Endothelial cell of umbilical vein (primary cell): Measurements from ENCODE around the gene TTC36. TPM values are rescaled to one million over a fixed set of nuclear protein-coding genes. Genes with fewer than 3 reads are reported as not detected.
"Not testable (repeated sequence)": the region's sequence is repeated elsewhere in the genome, so short reads cannot be mapped to it uniquely, and the experiment has no call there.

ENCODE experiments used
- Bru-seq: library from RNA; stranded (reverse); fragments of 400-500 nt; gene quantifications from one replicate; lab custom pipeline; 2021; lab: Mats Ljungman, UMichigan
- BruChase-seq, 2 experiments: library from RNA; stranded (reverse); fragments of 400-500 nt; gene quantifications; one replicate each; lab custom pipeline; 2021; lab: Mats Ljungman, UMichigan
- BruUV-seq: library from RNA; stranded (reverse); fragments of 400-500 nt; replicated peaks from 2 replicates; lab custom pipeline; 2021; lab: Mats Ljungman, UMichigan
- CTCF ChIA-PET: fragments of 300-600, 350-600 bp; sonication (Branson Sonifier 250); formaldehyde crosslinking; loops from one replicate; lab custom pipeline; 2021; ENCODE audit warnings: antibody characterized with exemption, inconsistent platforms; lab: Charles Lee
- POLR2A ChIA-PET: fragments of 300-600, 350-600 bp; sonication (Branson Sonifier 250); formaldehyde crosslinking; loops from one replicate; lab custom pipeline; 2021; ENCODE audit warnings: antibody characterized with exemption, inconsistent platforms; lab: Charles Lee
- DNase-seq: peaks from one replicate; pipeline ENCODE4 v3.0.0-alpha.2; 2011; ENCODE audit warnings: low read depth, low spot score
- FAIRE-seq: peaks from 2 replicates; lab custom pipeline; 2011; peaks lifted over from hg19 to GRCh38; lab: Jason Lieb, UNC
- H2AFZ ChIP-seq: 2 replicates; pipeline ENCODE4 v1.6.0; 2012; ENCODE audit warnings: low read depth, low read length, control low read depth, inconsistent platforms
- H3K27ac ChIP-seq: 2 replicates; pipeline ENCODE4 v1.5.1; 2011; ENCODE audit warnings: low read depth, mild to moderate bottlenecking, control low read depth, low read length, moderate library complexity; ENCODE audit not compliant: insufficient read depth
- H3K27me3 ChIP-seq, 2 experiments: 2 replicates each; pipeline versions ENCODE4 v1.6.0 to v1.6.1; 2011; ENCODE audit warnings: low read length in 2 of 2, mixed read lengths in 1 of 2; ENCODE audit not compliant: control insufficient read depth in 2 of 2, insufficient read depth in 2 of 2
- H3K36me3 ChIP-seq, 2 experiments: 2 replicates in 1 of 2; 3 replicates in 1 of 2; pipeline ENCODE4 v1.5.1; 2011; ENCODE audit warnings: low read length in 2 of 2, mild to moderate bottlenecking in 1 of 2, moderate library complexity in 1 of 2; ENCODE audit not compliant: control insufficient read depth in 2 of 2, insufficient read depth in 2 of 2; ENCODE audit errors: extremely low read depth in 1 of 2
- H3K4me1 ChIP-seq: 3 replicates; pipeline ENCODE4 v1.5.1; 2011; ENCODE audit warnings: mild to moderate bottlenecking, low read length; ENCODE audit not compliant: control insufficient read depth, insufficient read depth; ENCODE audit errors: extremely low read depth
- H3K4me2 ChIP-seq: 2 replicates; pipeline ENCODE4 v1.6.1; 2011; ENCODE audit warnings: low read length, control low read depth, mixed read lengths; ENCODE audit not compliant: insufficient read depth
- H3K4me3 ChIP-seq, 3 experiments: fragments of 200-600 bp in 1 of 3; sonication (generic), shearing (Covaris generic) in 1 of 3; replicated peaks in 1 of 3; 2 replicates each; pipeline ENCODE4 v1.5.1; 2011 to 2016; ENCODE audit warnings: control low read depth in 3 of 3, low read length in 3 of 3, mild to moderate bottlenecking in 2 of 3, inconsistent platforms in 1 of 3, low read depth in 1 of 3, moderate library complexity in 1 of 3; ENCODE audit not compliant: insufficient read depth in 1 of 3
- H3K79me2 ChIP-seq: 2 replicates; pipeline ENCODE4 v1.6.0; 2012; ENCODE audit warnings: low read length, inconsistent platforms; ENCODE audit not compliant: control insufficient read depth, insufficient read depth
- H3K9ac ChIP-seq: replicated peaks from 2 replicates; pipeline ENCODE3; 2011; ENCODE audit warnings: low read length, control low read depth; ENCODE audit not compliant: insufficient read depth; ENCODE audit errors: extremely low read depth
- H3K9me1 ChIP-seq: replicated peaks from 3 replicates; pipeline ENCODE4 v1.6.0; 2011; ENCODE audit warnings: mild to moderate bottlenecking, low read length; ENCODE audit not compliant: control insufficient read depth, insufficient read depth; ENCODE audit errors: extremely low read depth
- H3K9me3 ChIP-seq: replicated peaks from 2 replicates; pipeline ENCODE4 v1.5.1; 2012; ENCODE audit warnings: low read length, inconsistent platforms; ENCODE audit not compliant: control insufficient read depth, insufficient read depth
- H4K20me1 ChIP-seq: replicated peaks from 2 replicates; pipeline ENCODE3; 2011; ENCODE audit warnings: mild to moderate bottlenecking, low read length; ENCODE audit not compliant: control insufficient read depth, insufficient read depth; ENCODE audit errors: extremely low read depth
- EZH2 ChIP-seq: IDR thresholded peaks from 2 replicates; pipeline ENCODE4 v1.6.1; 2012; ENCODE audit warnings: borderline replicate concordance, low read depth, mild to moderate bottlenecking, moderate library complexity, low read length, inconsistent platforms; ENCODE audit not compliant: severe bottlenecking
- FOS ChIP-seq: IDR thresholded peaks from 2 replicates; pipeline ENCODE4 v1.6.1; 2011; ENCODE audit warnings: mild to moderate bottlenecking, low read length, moderate library complexity, borderline replicate concordance; ENCODE audit not compliant: insufficient read depth
- GATA2 ChIP-seq: IDR thresholded peaks from 2 replicates; pipeline ENCODE4 v1.7.0; 2011; ENCODE audit warnings: low read depth, mild to moderate bottlenecking, moderate library complexity, mixed read lengths, low read length; ENCODE audit not compliant: insufficient read length, insufficient read depth
- JUN ChIP-seq: IDR thresholded peaks from 2 replicates; pipeline ENCODE4 v1.6.1; 2011; ENCODE audit warnings: borderline replicate concordance, low read depth; ENCODE audit not compliant: insufficient read length, insufficient read depth
- MYC ChIP-seq: IDR thresholded peaks from one replicate; pipeline ENCODE4 v1.6.1; 2011; ENCODE audit warnings: mild to moderate bottlenecking, low read depth, low read length
- POLR2A ChIP-seq: IDR thresholded peaks from 2 replicates; pipeline ENCODE4 v1.6.1; 2012; ENCODE audit warnings: low read depth, mild to moderate bottlenecking, control low read depth, low read length
- POLR2AphosphoS5 ChIP-seq: IDR thresholded peaks from 2 replicates; pipeline ENCODE4 v1.6.1; 2012; ENCODE audit warnings: low read depth, mild to moderate bottlenecking, control low read depth, low read length, moderate library complexity; ENCODE audit not compliant: insufficient read depth
- dilution Hi-C: fragments of 300-500 bp; cut with MboI; formaldehyde crosslinking; loops from one replicate; pipeline ENCODE4 v1.15.0; 2019; ENCODE audit warnings: low sequenced_read_pairs; ENCODE audit not compliant: extremely low pct_ligation_motif_present
- intact Hi-C: fragments of 100-400 bp; cut with micrococcal nuclease; formaldehyde crosslinking; loops from one replicate; pipeline ENCODE4 v1.10.0; 2022
- long read RNA-seq: library from polyadenylated mRNA; stranded (forward); transcript quantifications from one replicate; pipeline ENCODE4 v2.0.0, GENCODE V29; 2021
- polyA minus RNA-seq, 3 experiments: library from RNA; depleted of rRNA, polyadenylated mRNA; stranded (reverse); fragments of >200 nt; gene quantifications; 1 replicate in 1 of 3; 2 replicates in 2 of 3; pipeline ENCODE4 v1.2.3, GENCODE V29; 2011
- polyA plus RNA-seq, 4 experiments: library from polyadenylated mRNA; depleted of rRNA in 3 of 4; stranded (reverse) in 3 of 4; unstranded in 1 of 4; fragments of >200 nt; gene quantifications; 2 replicates each; pipeline versions ENCODE4 v1.2.1 to v1.2.3, GENCODE V29; 2011 to 2012; ENCODE audit warnings: missing spikeins in 1 of 4
- total RNA-seq: library from RNA; stranded (reverse); gene quantifications from 2 replicates; pipeline ENCODE4 v1.2.3, GENCODE V29; 2021
- TF ChIP-seq, protein P1 (sequence below): IDR thresholded peaks from 2 replicates; pipeline ENCODE4 v1.6.1; 2011; ENCODE audit not compliant: insufficient read depth, insufficient read length
- TF ChIP-seq, protein P2 (sequence below), 2 donors: IDR thresholded peaks; 1 replicate in 1 of 2; 2 replicates in 1 of 2; pipeline ENCODE4 v1.5.1; 2011; ENCODE audit warnings: low read length in 2 of 2, mild to moderate bottlenecking in 2 of 2, moderate library complexity in 2 of 2, control low read depth in 1 of 2, inconsistent platforms in 1 of 2, low read depth in 1 of 2; ENCODE audit not compliant: insufficient read depth in 1 of 2; ENCODE audit errors: extremely low read depth in 1 of 2

Gene TTC36, protein sequence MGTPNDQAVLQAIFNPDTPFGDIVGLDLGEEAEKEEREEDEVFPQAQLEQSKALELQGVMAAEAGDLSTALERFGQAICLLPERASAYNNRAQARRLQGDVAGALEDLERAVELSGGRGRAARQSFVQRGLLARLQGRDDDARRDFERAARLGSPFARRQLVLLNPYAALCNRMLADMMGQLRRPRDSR
- total RNA-seq: 0.60 and 1.1 TPM in 2 replicates
- 0.29 TPM in 1 of 2 replicates, not detected in the other for polyA plus RNA-seq
- polyA plus RNA-seq (2011; cell fraction: cytosol; rRNA removed): 0.08 TPM in 1 of 2 replicates, not detected in the other
- polyA plus RNA-seq (2011; cell fraction: nucleus; rRNA removed): 0.18 TPM in 1 of 2 replicates, not detected in the other
- polyA plus RNA-seq (2012): not detected in 2 replicates
- polyA minus RNA-seq: 0.32 TPM in 1 of 2 replicates, not detected in the other
- polyA minus RNA-seq (2011; cell fraction: cytosol; rRNA and poly(A)+ RNA removed): not detected
- 0.72 TPM in 2 replicates for polyA minus RNA-seq (2011; cell fraction: nucleus; rRNA and poly(A)+ RNA removed)
- percentile 50 among the genes with signal in this experiment for Bru-seq, nascent RNA
- BruChase-seq, experiment 1, labeled RNA remaining after a 6-hour chase: percentile 46 among the genes with signal in this experiment
- BruChase-seq, experiment 2, labeled RNA remaining after a 2-hour chase: percentile 38 among the genes with signal in this experiment
- long read RNA-seq, partial matches to known transcripts: 0 of 1 reads
- long read RNA-seq, other reads (novel, unspliced or antisense): 1 of 1 reads

DNA sequence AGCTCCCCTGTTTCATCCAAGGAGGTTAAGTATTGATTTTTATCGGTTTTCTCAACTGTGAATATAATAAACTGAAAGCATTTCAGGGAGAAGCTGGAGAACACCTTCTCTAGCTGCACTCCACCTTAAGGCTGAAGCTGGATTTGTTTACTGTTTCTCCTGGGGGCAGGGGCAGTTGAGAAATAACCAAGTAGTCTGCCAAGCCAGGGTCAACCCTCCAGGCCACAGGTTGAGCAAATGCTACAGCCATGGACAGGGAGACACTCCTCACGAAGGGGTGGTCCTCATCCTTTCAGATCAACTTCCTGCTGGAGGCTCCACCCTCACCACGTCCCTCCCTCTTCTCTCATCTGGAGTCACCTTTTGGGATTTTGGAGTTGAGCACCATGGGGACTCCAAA, at the start of gene TTC36:
TTC36 (plus strand) TSS at position 366 of the 400 bp plus-strand sequence; CDS start at position 387, 21 bp downstream.
- Histone ChIP-seq H3K9me1 (no peaks in the 10 kb centered on the region), H3K27ac (no peak within 1 kb of the TSS), H3K27me3 (no peaks in the 10 kb centered on the region), H3K4me3 (no peak within 1 kb of the TSS), H2AFZ (no peak within 1 kb of the TSS), H3K9me3 (no peaks in the 10 kb centered on the region), H3K4me1 (peaks cover 10% of the 10 kb centered on the region), H4K20me1 (no peaks in the 10 kb centered on the region), H3K36me3 (peaks cover 7 to 20% of the 10 kb centered on the region in 2 experiments), H3K9ac (no peak within 1 kb of the TSS), H3K79me2 (no peaks in the 10 kb centered on the region), H3K4me2 (no peak within 1 kb of the TSS)
- no TSS peak for BruUV-seq
- CTCF ChIA-PET: interaction anchor here (1.1 kb wide), 1 partner anchor 39 kb away, joined by 3 read pairs; no protein-coding TSS in a partner anchor
- POLR2A ChIA-PET: no interaction called here
- TF ChIP-seq GATA2 (no peak), MYC (no peak), EZH2 (no peak), POLR2AphosphoS5 (no peak), JUN (no peak), POLR2A (no peak), FOS (no peak)
- TF ChIP-seq, protein P1, sequence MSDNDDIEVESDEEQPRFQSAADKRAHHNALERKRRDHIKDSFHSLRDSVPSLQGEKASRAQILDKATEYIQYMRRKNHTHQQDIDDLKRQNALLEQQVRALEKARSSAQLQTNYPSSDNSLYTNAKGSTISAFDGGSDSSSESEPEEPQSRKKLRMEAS: no peak
- TF ChIP-seq, protein P2, sequence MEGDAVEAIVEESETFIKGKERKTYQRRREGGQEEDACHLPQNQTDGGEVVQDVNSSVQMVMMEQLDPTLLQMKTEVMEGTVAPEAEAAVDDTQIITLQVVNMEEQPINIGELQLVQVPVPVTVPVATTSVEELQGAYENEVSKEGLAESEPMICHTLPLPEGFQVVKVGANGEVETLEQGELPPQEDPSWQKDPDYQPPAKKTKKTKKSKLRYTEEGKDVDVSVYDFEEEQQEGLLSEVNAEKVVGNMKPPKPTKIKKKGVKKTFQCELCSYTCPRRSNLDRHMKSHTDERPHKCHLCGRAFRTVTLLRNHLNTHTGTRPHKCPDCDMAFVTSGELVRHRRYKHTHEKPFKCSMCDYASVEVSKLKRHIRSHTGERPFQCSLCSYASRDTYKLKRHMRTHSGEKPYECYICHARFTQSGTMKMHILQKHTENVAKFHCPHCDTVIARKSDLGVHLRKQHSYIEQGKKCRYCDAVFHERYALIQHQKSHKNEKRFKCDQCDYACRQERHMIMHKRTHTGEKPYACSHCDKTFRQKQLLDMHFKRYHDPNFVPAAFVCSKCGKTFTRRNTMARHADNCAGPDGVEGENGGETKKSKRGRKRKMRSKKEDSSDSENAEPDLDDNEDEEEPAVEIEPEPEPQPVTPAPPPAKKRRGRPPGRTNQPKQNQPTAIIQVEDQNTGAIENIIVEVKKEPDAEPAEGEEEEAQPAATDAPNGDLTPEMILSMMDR (IDR thresholded peaks at IDR 0.05; ENCODE audit: extremely low read depth in 1 of 2, insufficient read depth in 1 of 2, low read depth in 1 of 2, low read length in 2 of 2): no peak
- intact Hi-C loops (no loop called here), dilution Hi-C loops (no loop called here)
- FAIRE-seq (no peak), DNase-seq (no peak)

DNA sequence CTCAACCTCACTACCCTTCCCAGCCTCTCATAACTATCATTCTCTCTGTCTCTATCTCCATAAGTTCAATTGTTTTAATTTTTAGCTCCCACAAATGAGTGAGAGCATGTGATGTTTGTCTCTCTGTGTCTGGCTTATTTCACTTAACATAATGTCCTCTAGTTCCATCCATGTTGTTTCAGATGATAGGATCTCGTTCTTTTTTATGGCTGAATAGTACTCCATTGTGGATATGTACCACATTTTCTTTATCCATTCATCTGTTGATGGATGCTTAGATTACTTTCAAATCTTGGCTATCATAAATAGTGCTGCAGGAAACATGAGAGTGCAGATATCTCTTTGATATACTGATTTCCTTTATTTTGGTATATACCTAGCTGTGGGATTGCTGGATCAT, 46.0 kb upstream of the TTC36 start:
- BruUV-seq, H3K9me3 ChIP-seq, H3K27ac ChIP-seq, POLR2A ChIA-PET, H3K4me1 ChIP-seq, H3K9me1 ChIP-seq, FAIRE-seq, H3K9ac ChIP-seq, H3K4me3 ChIP-seq, intact Hi-C loops, DNase-seq, H3K79me2 ChIP-seq, H2AFZ ChIP-seq, H3K27me3 ChIP-seq, H3K4me2 ChIP-seq, H4K20me1 ChIP-seq, CTCF ChIA-PET: not testable (repeated sequence)
- peaks cover 20 to 29% of the 10 kb centered on the region in 2 experiments for H3K36me3 ChIP-seq
- dilution Hi-C loops: loop anchor here (25.0 kb wide), 1 partner anchor 94 kb away; no protein-coding TSS in a partner anchor
